Fibroblast of pulmonary artery (primary cell): ENCODE data around the gene PDK3.

Experiments
- DNase-seq: peaks from one replicate; pipeline ENCODE4 v3.0.0-alpha.2; 2010; ENCODE audit warnings: low read depth
- H3K4me3 ChIP-seq: replicated peaks from 2 replicates; pipeline ENCODE4 v1.5.1; 2011; ENCODE audit warnings: low read depth, mild to moderate bottlenecking, control low read depth, low read length, moderate library complexity
- CTCF ChIP-seq: IDR thresholded peaks from 2 replicates; pipeline ENCODE4 v1.5.1; 2011; ENCODE audit warnings: mild to moderate bottlenecking, control low read depth, low read length, inconsistent platforms; ENCODE audit errors: missing control alignments

PDK3 gene

GRCh38 chrX:24478509-24478908 is 13.4 kb downstream of the PDK3 start:
- DNase-seq: no peak

GRCh38 chrX:24479924-24480323 is 14.8 kb downstream of the PDK3 start:
- no peak for DNase-seq
- no peak overlapping the region for H3K4me3 ChIP-seq
- TF ChIP-seq CTCF: no peak

More at GRCh38 chrX:24478509-24478908, 13.4 kb downstream of the PDK3 start:
- H3K4me3 ChIP-seq: no peak overlapping the region
- TF ChIP-seq CTCF: no peak

GRCh38 chrX:24480400-24480865 is 15.3 kb downstream of the PDK3 start:
- no peak for TF ChIP-seq CTCF
- H3K4me3 ChIP-seq: no peak overlapping the region
- no peak for DNase-seq

GRCh38 chrX:24482823-24483415 is 17.8 kb downstream of the PDK3 start:
- no peak for DNase-seq
- no peak for TF ChIP-seq CTCF
- no peak overlapping the region for H3K4me3 ChIP-seq

GRCh38 chrX:24483596-24483995 is 18.5 kb downstream of the PDK3 start:
- no peak for TF ChIP-seq CTCF
- H3K4me3 ChIP-seq: no peak overlapping the region
- DNase-seq: no peak

GRCh38 chrX:24485323-24485722 is 20.2 kb downstream of the PDK3 start:
- no peak for TF ChIP-seq CTCF
- no peak overlapping the region for H3K4me3 ChIP-seq
- DNase-seq: no peak
